LoVo (cell line): ENCODE measurements around the gene SELE.

Experiments
- DNase-seq: peaks from one replicate; pipeline ENCODE4 v3.0.0-alpha.2; 2016; ENCODE audit warnings: low spot score

SELE gene

GRCh38 chr1:169733924-169734323 lies at the start of gene SELE:
Gene SELE, minus strand, starts transcription at chr1:169734079. Its CDS starts 467 bp downstream, at chr1:169733612.
- DNase-seq, result no peak

- DNase-seq, result no peak
Observed at GRCh38 chr1:169782596-169782995, 48.7 kb upstream of the SELE start.

- DNase-seq, result no peak
Observed at GRCh38 chr1:169779970-169780369, 46.1 kb upstream of the SELE start.

GRCh38 chr1:169779150-169779549 lies 45.3 kb upstream of the SELE start:
- no peak for DNase-seq

GRCh38 chr1:169776440-169776839 lies 42.6 kb upstream of the SELE start:
- DNase-seq, result no peak

- DNase-seq, result no peak
Observed at GRCh38 chr1:169768161-169768560, 34.3 kb upstream of the SELE start.

GRCh38 chr1:169765580-169766331 lies 31.9 kb upstream of the SELE start:
- DNase-seq, result no peak

- no peak for DNase-seq
Observed at GRCh38 chr1:169764919-169765318, 31.0 kb upstream of the SELE start.

- DNase-seq, result no peak
Observed at GRCh38 chr1:169762699-169763098, 28.8 kb upstream of the SELE start.

GRCh38 chr1:169759038-169759437 lies 25.2 kb upstream of the SELE start:
- no peak for DNase-seq

- DNase-seq, result no peak
Observed at GRCh38 chr1:169753549-169753948, 19.7 kb upstream of the SELE start.

GRCh38 chr1:169750041-169750440 lies 16.2 kb upstream of the SELE start:
- DNase-seq, result no peak

GRCh38 chr1:169746550-169746949 lies 12.7 kb upstream of the SELE start:
- no peak for DNase-seq

GRCh38 chr1:169745015-169745861 lies 11.4 kb upstream of the SELE start:
- DNase-seq, result no peak

- DNase-seq, result no peak
Observed at GRCh38 chr1:169741666-169742394, 8.0 kb upstream of the SELE start.

GRCh38 chr1:169739980-169740379 lies 6.1 kb upstream of the SELE start:
- no peak for DNase-seq

GRCh38 chr1:169731446-169731845 lies 2.4 kb downstream of the SELE start:
- DNase-seq, result no peak

- DNase-seq, result no peak
Observed at GRCh38 chr1:169729991-169730390, 3.9 kb downstream of the SELE start.

GRCh38 chr1:169727307-169727706 lies 6.6 kb downstream of the SELE start:
- DNase-seq, result no peak

GRCh38 chr1:169726851-169727250 lies 7.0 kb downstream of the SELE start:
- no peak for DNase-seq

- no peak for DNase-seq
Observed at GRCh38 chr1:169725930-169726329, 7.9 kb downstream of the SELE start.

- no peak for DNase-seq
Observed at GRCh38 chr1:169724168-169724567, 9.7 kb downstream of the SELE start.

GRCh38 chr1:169723763-169724162 lies 10.1 kb downstream of the SELE start:
- no peak for DNase-seq
